Measurements from ENCODE around the gene AGFG2. TPM values are rescaled to one million over a fixed set of nuclear protein-coding genes. Genes with fewer than 3 reads are reported as not detected.
"Not testable (repeated sequence)": the region's sequence is repeated elsewhere in the genome, so short reads cannot be mapped to it uniquely, and the experiment has no call there.

Gene AGFG2
- total RNA-seq, 1 experiment from 2014 or later: 45.6 TPM

- Mint-ChIP-seq H3K9me3 (ENCODE audit: low read depth, unreplicated experiment) (no peaks in the 10 kb centered on the region), H3K4me1 (ENCODE audit: low read depth, unreplicated experiment) (no peaks in the 10 kb centered on the region), H3K36me3 (ENCODE audit: insufficient read depth, unreplicated experiment) (peaks cover 5% of the 10 kb centered on the region), H3K27me3 (ENCODE audit: unreplicated experiment) (peaks cover 30% of the 10 kb centered on the region), H3K4me3 (ENCODE audit: low read depth, unreplicated experiment) (peak overlapping the region; percentile 22), H3K27ac (ENCODE audit: unreplicated experiment) (no peak overlapping the region)
- CTCF ChIA-PET: no interaction called here
- intact Hi-C loops (cut with micrococcal nuclease; ENCODE audit: unreplicated experiment): no loop called here
- no TSS peak for BruUV-seq (replicated peaks)
- no peak for TF ChIP-seq CTCF (IDR thresholded peaks at IDR 0.05; ENCODE audit: unreplicated experiment)
- no peak for DNase-seq
These were observed 46.1 kb upstream of the AGFG2 start for GRCh38 chr7:100492738-100493475.

- DNase-seq: peak; percentile 34
- CTCF ChIA-PET: interaction anchor here (0.5 kb wide), 1 partner anchor 35 kb away, joined by 8 read pairs; no protein-coding TSS in a partner anchor
- H3K4me3 Mint-ChIP-seq (ENCODE audit: low read depth, unreplicated experiment): peak overlapping the region; percentile 22
- no peaks in the 10 kb centered on the region for H3K4me1 Mint-ChIP-seq (ENCODE audit: low read depth, unreplicated experiment)
- H3K9me3 Mint-ChIP-seq (ENCODE audit: low read depth, unreplicated experiment): no peaks in the 10 kb centered on the region
- intact Hi-C loops (cut with micrococcal nuclease; ENCODE audit: unreplicated experiment): no loop called here
- H3K27me3 Mint-ChIP-seq (ENCODE audit: unreplicated experiment): peaks cover 30% of the 10 kb centered on the region
- BruUV-seq (replicated peaks): no TSS peak
- no peak overlapping the region for H3K27ac Mint-ChIP-seq (ENCODE audit: unreplicated experiment)
- no peak for TF ChIP-seq CTCF (IDR thresholded peaks at IDR 0.05; ENCODE audit: unreplicated experiment)
- H3K36me3 Mint-ChIP-seq (ENCODE audit: insufficient read depth, unreplicated experiment): peaks cover 5% of the 10 kb centered on the region
These were observed 45.3 kb upstream of the AGFG2 start for GRCh38 chr7:100493476-100494264.

GRCh38 chr7:100496509-100496908 lies 42.5 kb upstream of the AGFG2 start:
- no peak overlapping the region for H3K27ac Mint-ChIP-seq (ENCODE audit: unreplicated experiment)
- H3K36me3 Mint-ChIP-seq (ENCODE audit: insufficient read depth, unreplicated experiment): no peaks in the 10 kb centered on the region
- BruUV-seq (replicated peaks): no TSS peak
- no peak for TF ChIP-seq CTCF (IDR thresholded peaks at IDR 0.05; ENCODE audit: unreplicated experiment)
- no peak for DNase-seq
- H3K9me3 Mint-ChIP-seq (ENCODE audit: low read depth, unreplicated experiment): no peaks in the 10 kb centered on the region
- peaks cover 30% of the 10 kb centered on the region for H3K27me3 Mint-ChIP-seq (ENCODE audit: unreplicated experiment)
- intact Hi-C loops (cut with micrococcal nuclease; ENCODE audit: unreplicated experiment): no loop called here
- CTCF ChIA-PET: interaction anchor here (0.6 kb wide), 1 partner anchor 63 kb away, joined by 4 read pairs; no protein-coding TSS in a partner anchor
- H3K4me3 Mint-ChIP-seq (ENCODE audit: low read depth, unreplicated experiment): no peak overlapping the region
- H3K4me1 Mint-ChIP-seq (ENCODE audit: low read depth, unreplicated experiment): no peaks in the 10 kb centered on the region

GRCh38 chr7:100500743-100501142 lies 38.3 kb upstream of the AGFG2 start:
- H3K36me3 Mint-ChIP-seq (ENCODE audit: insufficient read depth, unreplicated experiment); H3K27me3 Mint-ChIP-seq (ENCODE audit: unreplicated experiment); H3K9me3 Mint-ChIP-seq (ENCODE audit: low read depth, unreplicated experiment); BruUV-seq (replicated peaks); CTCF ChIA-PET; H3K4me1 Mint-ChIP-seq (ENCODE audit: low read depth, unreplicated experiment); H3K27ac Mint-ChIP-seq (ENCODE audit: unreplicated experiment); DNase-seq; intact Hi-C loops (cut with micrococcal nuclease; ENCODE audit: unreplicated experiment); H3K4me3 Mint-ChIP-seq (ENCODE audit: low read depth, unreplicated experiment): not testable (repeated sequence)

GRCh38 chr7:100504031-100504430 lies 35.0 kb upstream of the AGFG2 start:
- H3K27me3 Mint-ChIP-seq (ENCODE audit: unreplicated experiment); H3K4me1 Mint-ChIP-seq (ENCODE audit: low read depth, unreplicated experiment); H3K4me3 Mint-ChIP-seq (ENCODE audit: low read depth, unreplicated experiment); intact Hi-C loops (cut with micrococcal nuclease; ENCODE audit: unreplicated experiment); H3K9me3 Mint-ChIP-seq (ENCODE audit: low read depth, unreplicated experiment); H3K27ac Mint-ChIP-seq (ENCODE audit: unreplicated experiment); DNase-seq; BruUV-seq (replicated peaks); H3K36me3 Mint-ChIP-seq (ENCODE audit: insufficient read depth, unreplicated experiment): not testable (repeated sequence)
- CTCF ChIA-PET: interaction anchor here (0.6 to 0.7 kb wide), 2 partner anchors 38 to 329 kb away, joined by 3 to 5 read pairs; no protein-coding TSS in a partner anchor

Measured in Calu3 (cell line).